HG03558 (cell line): ENCODE results near the gene ZDHHC11B.

Experiments
- ATAC-seq: cut with Tn5 transposase; IDR thresholded peaks from one replicate; pipeline ENCODE4 v1.9.1; 2021; ENCODE audit warnings: moderate number of reproducible peaks; ENCODE audit not compliant: unreplicated experiment; ENCODE audit errors: extremely low read depth

ZDHHC11B gene

GRCh38 chr5:665956-666711 is 118.4 kb downstream of the ZDHHC11B start:
- ATAC-seq: no peak

DNA sequence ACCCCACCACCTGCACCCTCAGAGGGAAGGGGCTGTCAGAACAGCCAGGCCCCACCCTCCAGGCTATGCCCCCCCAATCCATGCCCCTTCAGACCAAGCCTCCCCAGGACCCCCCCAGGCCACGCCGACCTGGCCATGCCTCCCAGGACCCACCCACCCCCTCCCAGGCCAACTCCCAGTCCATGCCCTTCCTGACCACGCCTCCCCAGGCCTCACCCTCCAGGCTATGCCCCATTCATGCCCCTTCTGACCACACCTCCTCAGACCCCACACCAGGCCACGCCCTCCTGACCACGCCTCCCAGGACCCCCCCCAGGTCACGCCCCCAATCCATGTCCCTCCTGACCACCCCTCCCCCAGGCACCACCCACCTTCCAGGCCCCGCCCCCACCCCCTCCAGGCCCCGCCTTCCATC is 119.0 kb downstream of the ZDHHC11B start:
- no peak for ATAC-seq

DNA sequence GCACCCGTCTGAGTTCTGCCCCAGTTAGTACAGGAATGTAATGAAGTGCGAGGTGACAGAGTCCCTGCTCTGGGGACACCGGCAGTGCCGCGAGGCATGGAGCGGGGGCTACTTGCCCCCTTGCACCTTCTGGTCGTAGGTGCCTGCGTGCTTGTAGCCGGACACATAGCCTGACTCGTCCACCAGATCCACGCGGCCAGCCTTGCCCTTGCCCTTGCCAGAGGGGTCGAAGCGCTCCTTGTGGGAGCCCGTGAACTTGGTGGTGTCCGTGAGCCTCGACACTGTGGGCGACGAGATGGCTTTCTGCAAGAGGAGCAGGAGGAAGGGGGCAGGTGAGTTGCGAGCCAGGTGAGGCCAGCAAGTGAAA is 119.6 kb downstream of the ZDHHC11B start:
- ATAC-seq: no peak

GRCh38 chr5:664343-664993 is 120.1 kb downstream of the ZDHHC11B start:
- ATAC-seq: no peak

DNA sequence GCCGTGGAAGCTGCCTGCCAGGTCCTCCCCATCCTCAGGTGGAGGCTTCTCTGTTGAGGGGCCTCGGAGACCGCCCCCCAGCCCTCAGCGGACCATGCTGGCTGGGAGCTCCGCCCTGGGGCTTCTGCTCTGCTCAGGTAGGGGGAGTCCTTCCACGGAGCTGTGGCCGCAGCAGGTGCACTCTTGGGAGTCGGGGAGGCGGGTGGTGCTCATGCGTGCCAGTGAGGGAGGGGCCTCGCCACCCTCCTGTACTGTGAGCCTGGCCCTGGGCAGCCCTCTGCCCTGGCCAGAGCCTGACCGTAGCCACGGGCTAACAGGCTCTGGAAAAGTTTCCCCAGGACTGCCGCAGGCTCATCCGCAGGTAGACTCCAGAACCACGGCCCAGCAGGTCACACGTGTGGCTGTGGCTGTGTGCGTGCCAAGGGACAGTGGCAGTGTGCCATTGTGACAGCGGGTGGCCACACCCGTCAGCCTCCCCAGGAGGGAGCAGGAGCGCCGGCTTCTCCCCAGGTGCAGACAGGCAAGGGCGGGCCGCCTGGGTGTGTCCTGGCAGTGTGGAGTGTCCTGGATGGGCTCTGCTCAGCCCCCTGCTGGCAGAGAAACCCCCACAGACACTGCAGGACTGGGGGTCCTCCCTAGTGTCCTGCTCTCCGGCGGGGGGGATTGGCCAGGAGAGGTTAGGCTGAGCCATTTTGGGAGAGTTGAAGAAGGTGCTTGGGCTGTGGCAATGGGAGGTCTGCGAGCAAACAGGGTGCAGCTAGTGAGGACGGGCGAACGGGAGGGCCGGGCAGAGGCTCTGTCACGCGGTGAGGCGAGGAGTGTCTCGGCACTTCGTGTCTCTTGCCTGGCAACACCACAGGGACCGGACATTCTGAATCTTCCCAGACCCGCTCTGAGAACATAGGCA is 120.8 kb downstream of the ZDHHC11B start:
- ATAC-seq: no peak

DNA sequence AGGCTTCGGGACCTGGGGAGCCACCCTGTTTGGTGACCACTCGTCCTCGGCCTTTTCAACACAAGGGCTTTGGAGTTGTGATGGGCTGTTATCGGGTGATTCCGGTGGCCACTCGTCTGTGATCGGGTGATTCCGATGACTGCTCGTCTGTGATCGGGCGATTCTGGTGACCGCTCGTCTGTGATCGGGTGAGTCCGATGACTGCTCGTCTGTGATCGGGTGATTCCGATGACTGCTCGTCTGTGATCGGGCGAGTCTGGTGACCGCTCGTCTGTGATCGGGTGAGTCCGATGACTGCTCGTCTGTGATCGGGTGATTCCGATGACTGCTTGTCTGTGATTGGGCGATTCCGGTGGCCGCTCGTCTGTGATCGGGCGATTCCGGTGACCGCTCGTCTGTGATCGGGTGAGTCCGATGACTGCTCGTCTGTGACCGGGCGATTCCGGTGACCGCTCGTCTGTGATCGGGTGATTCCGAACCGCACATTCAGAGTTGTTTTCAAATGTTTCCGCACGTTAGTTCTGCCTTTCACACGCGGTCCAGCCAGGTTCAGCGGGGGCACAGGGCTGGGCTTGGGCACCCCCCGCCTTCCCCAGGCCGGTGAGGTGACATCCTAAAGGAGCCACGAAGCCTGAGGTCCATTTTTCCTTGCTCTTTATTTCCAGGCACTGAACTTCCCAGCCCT is 121.6 kb downstream of the ZDHHC11B start:
- no peak for ATAC-seq

DNA sequence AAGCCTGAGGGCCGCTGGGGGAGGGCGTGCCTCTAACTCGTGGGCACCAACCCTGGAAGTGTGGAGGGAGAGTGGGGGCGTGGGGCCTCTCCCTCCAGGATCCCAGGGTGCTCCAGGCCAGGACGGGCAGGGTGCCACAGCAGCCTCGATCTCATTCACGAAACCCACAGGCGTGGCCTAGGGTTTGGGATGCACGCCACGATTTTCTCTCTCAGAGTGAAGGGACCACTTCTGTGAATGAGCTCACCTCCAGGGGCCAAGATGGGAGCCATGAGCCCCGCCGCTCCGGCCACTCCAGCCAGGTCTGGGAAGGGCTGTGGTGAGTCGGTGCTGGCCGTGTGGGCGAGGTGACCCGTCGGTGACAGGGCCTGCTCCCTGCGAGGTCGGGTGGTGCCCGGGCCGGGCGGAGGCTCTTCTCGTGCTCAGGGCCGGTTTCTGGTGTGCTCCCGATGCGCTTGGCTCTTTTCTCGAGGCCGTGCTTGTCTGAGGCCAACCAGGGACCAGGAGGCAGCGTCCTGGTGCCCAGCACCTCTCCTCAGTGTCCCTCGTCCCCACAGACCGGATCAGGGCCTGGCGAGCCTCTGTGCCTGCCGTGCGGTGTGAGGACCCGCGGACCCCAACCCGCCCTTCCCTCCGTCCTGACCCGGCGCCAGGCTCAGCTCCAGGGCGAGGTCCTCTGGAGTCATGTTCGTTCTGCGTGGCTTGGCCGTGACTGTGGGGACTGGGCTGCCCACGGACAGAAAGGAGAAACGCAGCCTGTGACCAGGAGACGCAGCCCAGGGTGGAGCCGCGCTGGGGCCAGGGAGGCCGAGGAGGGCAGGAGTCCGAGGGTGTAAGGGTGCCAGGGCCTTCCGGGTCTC is 122.4 kb downstream of the ZDHHC11B start:
- ATAC-seq: no peak

- ATAC-seq: no peak
Measured at GRCh38 chr5:660491-661030, 124.0 kb downstream of the ZDHHC11B start.
